Parathyroid adenoma (tissue), 2 donors: ENCODE measurements around the gene MXD4.

Experiments
- H2AFZ ChIP-seq: fragments of 300-600 bp; sonication (generic); one replicate; pipeline ENCODE4 v1.7.0; 2017; ENCODE audit warnings: antibody characterized with exemption, mild to moderate bottlenecking
- H3K27ac ChIP-seq: fragments of 300-600 bp; sonication (generic); one replicate; pipeline ENCODE4 v1.7.0; 2017
- H3K27me3 ChIP-seq: fragments of 300-600 bp; sonication (generic); one replicate; pipeline ENCODE4 v1.7.0; 2017; ENCODE audit warnings: low read length; ENCODE audit not compliant: control insufficient read depth, insufficient read depth
- H3K36me3 ChIP-seq: fragments of 300-600 bp; sonication (generic); one replicate; pipeline ENCODE4 v1.7.0; 2017; ENCODE audit warnings: low read length; ENCODE audit not compliant: control insufficient read depth, insufficient read depth
- H3K4me1 ChIP-seq: fragments of 300-600 bp; sonication (generic); one replicate; pipeline ENCODE4 v1.7.0; 2017; ENCODE audit warnings: control low read depth
- H3K4me2 ChIP-seq: fragments of 300-600 bp; sonication (generic); one replicate; pipeline ENCODE4 v1.7.0; 2017; ENCODE audit warnings: low read length
- H3K4me3 ChIP-seq: fragments of 300-600 bp; sonication (generic); one replicate; pipeline ENCODE4 v1.7.0; 2017; ENCODE audit warnings: low read depth, low read length
- H3K79me2 ChIP-seq: fragments of 300-600 bp; sonication (generic); one replicate; pipeline ENCODE4 v1.7.0; 2017; ENCODE audit warnings: control low read depth
- H3K9ac ChIP-seq: fragments of 300-600 bp; sonication (generic); one replicate; pipeline ENCODE4 v1.7.0; 2017; ENCODE audit warnings: mild to moderate bottlenecking
- H3K9me3 ChIP-seq: fragments of 300-600 bp; sonication (generic); one replicate; pipeline ENCODE4 v1.7.0; 2017; ENCODE audit warnings: low read length; ENCODE audit not compliant: control insufficient read depth
- TF ChIP-seq, protein P1 (sequence below): fragments of 300-600 bp; sonication (generic); IDR thresholded peaks from one replicate; pipeline ENCODE4 v1.7.0; 2017; ENCODE audit warnings: antibody characterized with exemption, mild to moderate bottlenecking
- donor health status: primary hyperparathyroidism.

MXD4 gene

DNA sequence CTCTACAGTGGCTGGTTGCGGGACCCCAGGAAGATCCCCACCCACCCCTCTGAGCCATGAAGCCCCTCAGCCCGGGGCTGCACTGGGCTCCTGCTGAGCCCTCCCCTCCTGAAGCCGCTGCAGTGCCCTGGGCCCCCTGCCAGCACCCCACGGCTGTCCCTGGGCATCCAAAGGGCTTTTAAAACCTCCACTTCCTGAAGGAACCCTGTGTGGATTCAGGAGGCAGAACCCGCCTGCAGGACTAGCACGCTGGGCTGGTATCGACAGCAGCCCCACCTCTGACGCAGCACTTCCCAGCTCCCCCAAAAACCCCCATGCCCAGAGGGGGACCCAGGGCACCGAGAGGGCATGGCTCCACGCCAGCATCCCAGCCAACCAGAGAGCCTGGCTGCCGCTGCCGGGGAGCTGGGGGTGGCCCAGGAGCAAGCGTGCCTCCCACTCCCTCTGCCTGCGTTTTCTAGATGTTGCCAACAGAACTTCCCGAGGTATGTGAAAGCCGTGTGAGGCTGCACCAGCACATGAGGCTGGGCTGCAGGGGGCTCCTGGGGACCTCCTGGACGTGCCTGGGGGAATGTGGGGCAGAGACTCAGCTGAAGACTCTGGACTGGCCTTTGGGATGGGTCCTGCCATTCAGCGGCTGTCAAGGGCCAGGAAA, 6.3 kb downstream of the MXD4 start:
- Histone ChIP-seq H3K9ac (no peak overlapping the region), H3K36me3 (no peaks in the 10 kb centered on the region)

DNA sequence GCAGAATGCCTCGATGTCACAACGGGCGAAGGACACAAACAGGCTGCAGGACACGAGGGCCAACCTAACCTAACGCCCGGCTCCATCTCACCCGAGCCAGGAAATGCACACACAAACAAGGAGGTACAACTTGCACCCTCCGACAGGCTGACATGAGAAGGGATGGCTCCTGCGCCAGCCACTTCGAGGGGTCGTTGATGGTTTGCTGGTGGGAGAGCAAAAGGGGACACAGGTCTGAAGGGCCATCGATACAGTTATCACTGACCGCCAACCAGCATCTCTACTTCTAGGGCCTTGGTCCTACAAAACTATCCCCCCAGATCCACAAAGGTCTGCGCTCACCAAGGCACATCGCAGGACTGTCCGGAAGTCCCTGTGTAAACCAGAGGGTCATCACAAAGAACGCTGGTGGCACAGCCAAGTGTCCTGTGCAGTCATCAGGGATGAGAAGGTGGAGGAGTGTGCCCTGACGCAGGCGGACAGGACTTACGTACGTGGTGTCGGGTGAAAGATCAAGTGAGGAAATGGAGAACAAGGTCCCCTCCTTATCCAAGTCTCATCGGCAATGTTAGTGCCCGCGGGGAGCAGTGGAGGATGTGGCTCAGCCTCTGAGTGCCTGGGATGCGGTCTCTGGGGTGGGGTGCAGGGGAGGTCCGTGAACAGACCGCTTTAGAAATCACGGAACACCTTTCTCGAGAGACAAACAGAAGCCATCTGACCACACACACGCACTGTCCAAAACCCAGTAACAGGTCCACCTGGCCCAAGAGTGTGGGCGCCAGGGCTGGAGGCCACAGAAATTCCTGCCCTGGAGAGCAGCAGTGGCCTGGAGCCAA, 7.0 kb downstream of the MXD4 start:
- H3K4me2 ChIP-seq = no peak overlapping the region
- H3K27ac ChIP-seq = no peak overlapping the region
- no peaks in the 10 kb centered on the region for H3K36me3 ChIP-seq
- no peaks in the 10 kb centered on the region for H3K9me3 ChIP-seq
- H2AFZ ChIP-seq = no peak overlapping the region
- no peaks in the 10 kb centered on the region for H3K79me2 ChIP-seq
- peaks cover 6% of the 10 kb centered on the region for H3K4me1 ChIP-seq
- H3K4me3 ChIP-seq = no peak overlapping the region
- TF ChIP-seq, protein P1, sequence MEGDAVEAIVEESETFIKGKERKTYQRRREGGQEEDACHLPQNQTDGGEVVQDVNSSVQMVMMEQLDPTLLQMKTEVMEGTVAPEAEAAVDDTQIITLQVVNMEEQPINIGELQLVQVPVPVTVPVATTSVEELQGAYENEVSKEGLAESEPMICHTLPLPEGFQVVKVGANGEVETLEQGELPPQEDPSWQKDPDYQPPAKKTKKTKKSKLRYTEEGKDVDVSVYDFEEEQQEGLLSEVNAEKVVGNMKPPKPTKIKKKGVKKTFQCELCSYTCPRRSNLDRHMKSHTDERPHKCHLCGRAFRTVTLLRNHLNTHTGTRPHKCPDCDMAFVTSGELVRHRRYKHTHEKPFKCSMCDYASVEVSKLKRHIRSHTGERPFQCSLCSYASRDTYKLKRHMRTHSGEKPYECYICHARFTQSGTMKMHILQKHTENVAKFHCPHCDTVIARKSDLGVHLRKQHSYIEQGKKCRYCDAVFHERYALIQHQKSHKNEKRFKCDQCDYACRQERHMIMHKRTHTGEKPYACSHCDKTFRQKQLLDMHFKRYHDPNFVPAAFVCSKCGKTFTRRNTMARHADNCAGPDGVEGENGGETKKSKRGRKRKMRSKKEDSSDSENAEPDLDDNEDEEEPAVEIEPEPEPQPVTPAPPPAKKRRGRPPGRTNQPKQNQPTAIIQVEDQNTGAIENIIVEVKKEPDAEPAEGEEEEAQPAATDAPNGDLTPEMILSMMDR = no peak
- H3K27me3 ChIP-seq = no peaks in the 10 kb centered on the region
- H3K9ac ChIP-seq = no peak overlapping the region

More for the DNA sequence above, 6.3 kb downstream of the MXD4 start:
- Histone ChIP-seq H2AFZ (no peak overlapping the region), H3K4me3 (no peak overlapping the region), H3K27me3 (no peaks in the 10 kb centered on the region), H3K79me2 (peaks cover 5% of the 10 kb centered on the region), H3K27ac (no peak overlapping the region), H3K4me1 (peaks cover 12% of the 10 kb centered on the region), H3K9me3 (no peaks in the 10 kb centered on the region), H3K4me2 (no peak overlapping the region)
- TF ChIP-seq, protein P1 = no peak

DNA sequence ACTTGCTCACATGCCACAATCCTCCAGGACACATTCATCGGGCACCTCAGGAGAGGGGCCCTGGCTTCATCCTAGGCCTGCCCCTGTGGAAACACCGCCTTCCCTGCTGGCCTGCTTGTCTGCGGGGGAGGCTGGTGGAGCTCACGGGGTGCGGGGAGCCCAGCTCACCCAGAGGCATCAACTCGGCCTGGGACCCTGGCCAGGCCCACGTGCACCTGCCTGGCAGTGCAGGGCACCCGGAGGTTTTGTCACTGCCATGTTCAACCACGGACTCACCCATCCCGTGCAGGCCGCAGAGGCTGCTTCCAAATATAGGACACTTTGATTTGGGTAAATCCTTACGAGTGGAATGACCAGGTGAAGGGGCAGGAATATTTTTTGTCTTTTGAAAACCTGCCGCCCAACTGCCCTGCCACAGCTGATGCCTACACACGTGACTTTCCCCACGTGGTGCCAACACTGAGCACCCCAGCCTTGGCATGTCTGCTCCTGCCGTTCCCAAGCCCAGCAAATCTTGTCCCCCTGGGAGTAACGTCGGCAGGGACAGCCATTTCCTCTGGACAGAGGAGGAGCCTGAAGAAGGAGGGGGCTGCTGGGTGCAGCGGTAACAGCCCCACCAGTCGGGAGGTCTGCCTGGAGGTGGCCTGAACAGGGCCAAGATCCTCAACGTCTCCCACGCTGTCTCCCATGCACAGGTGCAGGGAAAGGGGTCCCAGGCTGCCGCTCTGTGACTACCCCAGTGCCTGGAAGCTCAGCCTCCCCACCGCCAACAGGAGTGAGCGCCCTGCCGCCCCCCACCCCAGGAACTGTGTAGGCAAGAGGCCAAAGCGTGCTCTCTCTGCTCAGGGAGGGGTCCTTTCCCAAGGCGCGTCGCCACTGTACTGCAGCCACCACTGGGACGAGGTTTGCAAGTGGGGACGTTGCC, 8.5 kb downstream of the MXD4 start:
- H3K27me3 ChIP-seq = no peaks in the 10 kb centered on the region
- H3K4me2 ChIP-seq = no peak overlapping the region
- H3K9ac ChIP-seq = no peak overlapping the region
- no peaks in the 10 kb centered on the region for H3K4me1 ChIP-seq
- TF ChIP-seq, protein P1 = no peak
- H2AFZ ChIP-seq = no peak overlapping the region
- no peaks in the 10 kb centered on the region for H3K9me3 ChIP-seq
- no peaks in the 10 kb centered on the region for H3K79me2 ChIP-seq
- H3K36me3 ChIP-seq = no peaks in the 10 kb centered on the region
- H3K4me3 ChIP-seq = no peak overlapping the region
- H3K27ac ChIP-seq = no peak overlapping the region

DNA sequence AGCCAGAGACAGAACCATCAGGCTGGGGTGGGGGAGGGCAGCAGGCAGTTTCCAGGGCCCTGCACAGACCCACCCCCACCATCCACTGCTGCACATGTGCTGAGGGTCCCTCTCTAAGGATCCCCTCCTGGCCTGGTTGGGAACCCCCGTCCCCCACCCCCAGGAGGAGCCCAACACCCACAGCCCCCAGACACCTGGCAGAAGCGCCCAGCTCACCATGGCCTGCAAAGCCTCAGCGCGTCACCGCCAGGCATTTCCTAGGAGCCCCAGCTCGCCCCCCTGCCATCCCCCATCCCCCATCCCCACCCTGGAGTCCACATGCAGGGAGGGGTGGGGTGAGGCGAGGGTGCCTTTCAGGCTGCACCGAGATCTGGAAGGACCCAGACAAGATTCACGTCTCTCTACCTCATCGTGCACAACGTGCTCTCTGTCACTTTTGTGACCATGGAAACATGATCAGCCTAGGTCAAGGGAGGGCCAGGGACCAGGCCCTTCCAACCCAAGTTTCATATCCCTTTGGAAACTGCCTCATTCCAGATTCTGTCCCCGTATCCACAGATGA, 9.3 kb downstream of the MXD4 start:
- TF ChIP-seq, protein P1 = no peak
- Histone ChIP-seq H3K4me2 (no peak overlapping the region), H3K4me3 (no peak overlapping the region), H3K36me3 (no peaks in the 10 kb centered on the region), H3K9ac (no peak overlapping the region), H3K4me1 (no peaks in the 10 kb centered on the region), H3K79me2 (no peaks in the 10 kb centered on the region), H3K9me3 (no peaks in the 10 kb centered on the region), H2AFZ (no peak overlapping the region), H3K27ac (no peak overlapping the region), H3K27me3 (no peaks in the 10 kb centered on the region)
